Activated T-helper 9 cell treated with anti-CD3 and anti-CD28 coated beads, Interleukin-2, amount 50 U/mL, for 16 hours (primary cell): ENCODE data around the gene MAP6.
A peak's percentile ranks its signal among the peaks of the same experiment; 100 is the strongest.
"Not testable (repeated sequence)": the region's sequence is repeated elsewhere in the genome, so short reads cannot be mapped to it uniquely, and the experiment has no call there.

Experiments
- DNase-seq: peaks from one replicate; pipeline ENCODE4 v3.0.0-alpha.2; 2020; ENCODE audit warnings: low read depth

The MAP6 gene

GRCh38 chr11:75591966-75592365 is 76.9 kb downstream of the MAP6 start:
- no peak for DNase-seq

GRCh38 chr11:75591371-75591770 is 77.5 kb downstream of the MAP6 start:
- DNase-seq, result no peak

GRCh38 chr11:75589933-75590332 is 78.9 kb downstream of the MAP6 start:
- DNase-seq, result no peak

GRCh38 chr11:75589051-75589450 is 79.8 kb downstream of the MAP6 start:
- no peak for DNase-seq

GRCh38 chr11:75588051-75588481 is 80.8 kb downstream of the MAP6 start:
- DNase-seq, result no peak

GRCh38 chr11:75586395-75586794 is 82.4 kb downstream of the MAP6 start:
- no peak for DNase-seq

- DNase-seq, result no peak
Observed at GRCh38 chr11:75585293-75585670, 83.6 kb downstream of the MAP6 start.

- not testable (repeated sequence) for DNase-seq
Observed at GRCh38 chr11:75584659-75585292, 84.1 kb downstream of the MAP6 start.

- no peak for DNase-seq
Observed at GRCh38 chr11:75583718-75584658, 84.8 kb downstream of the MAP6 start.

GRCh38 chr11:75582895-75583717 is 85.7 kb downstream of the MAP6 start:
- peak; percentile 46 for DNase-seq

GRCh38 chr11:75582506-75582894 is 86.3 kb downstream of the MAP6 start:
- no peak for DNase-seq

GRCh38 chr11:75579841-75580240 is 89.0 kb downstream of the MAP6 start:
- no peak for DNase-seq

GRCh38 chr11:75578977-75579376 is 89.9 kb downstream of the MAP6 start:
- DNase-seq, result no peak

GRCh38 chr11:75577207-75577606 is 91.6 kb downstream of the MAP6 start:
- peak; percentile 40 for DNase-seq

GRCh38 chr11:75576499-75576918 is 92.3 kb downstream of the MAP6 start:
- DNase-seq, result no peak

- no peak for DNase-seq
Observed at GRCh38 chr11:75576017-75576416, 92.8 kb downstream of the MAP6 start.

GRCh38 chr11:75574698-75575602 is 93.9 kb downstream of the MAP6 start:
- DNase-seq, result no peak

GRCh38 chr11:75572744-75573143 is 96.1 kb downstream of the MAP6 start:
- DNase-seq, result no peak

- no peak for DNase-seq
Observed at GRCh38 chr11:75571625-75572024, 97.2 kb downstream of the MAP6 start.

GRCh38 chr11:75570559-75571139 is 98.2 kb downstream of the MAP6 start:
- no peak for DNase-seq

- no peak for DNase-seq
Observed at GRCh38 chr11:75568616-75569219, 100.1 kb downstream of the MAP6 start.
